Measurements from ENCODE around the gene LRTM2.

LRTM2 gene

DNA sequence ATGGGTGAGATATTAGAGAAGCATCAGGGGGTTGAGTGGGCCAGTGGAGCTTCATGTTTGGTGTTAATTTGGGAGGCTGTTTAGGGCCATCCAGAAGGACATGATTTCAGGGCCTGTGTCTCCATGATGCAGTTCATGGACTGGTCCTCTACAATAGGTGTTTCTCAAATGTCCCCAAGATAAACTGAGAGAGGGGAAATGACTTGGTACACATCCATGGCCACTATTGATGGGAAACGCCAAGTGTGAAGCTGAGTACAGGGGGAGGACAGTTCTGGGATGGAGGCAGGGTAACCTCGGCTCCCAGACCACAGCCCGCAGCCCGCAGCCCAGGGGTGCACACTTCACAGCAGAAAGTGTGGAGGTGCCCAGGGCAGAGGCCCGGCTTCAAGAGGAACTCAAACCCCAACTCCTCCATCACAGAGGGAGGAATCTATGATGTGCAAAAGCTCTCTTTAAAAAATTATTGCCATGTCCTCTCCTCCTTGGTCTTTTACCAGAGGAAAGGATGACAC is 64.8 kb downstream of the LRTM2 start:
- peaks cover 0 to 14% (median 4%) of the 10 kb centered on the region in 5 experiments for H3K9me3 ChIP-seq (ENCODE audit: control extremely low read depth in 1 of 5, control insufficient read depth in 4 of 5, insufficient read depth in 2 of 5, low read depth in 1 of 5, low read length in 4 of 5)
- H3K27ac ChIP-seq (ENCODE audit: insufficient read depth in 1 of 2, low read depth in 1 of 2, low read length in 2 of 2, poor library complexity in 1 of 2, severe bottlenecking in 2 of 2) = no peak overlapping the region
- POLR2A ChIA-PET = no interaction called here
- DNase-seq = no peak
- H3K36me3 ChIP-seq (ENCODE audit: control insufficient read depth in 4 of 4, insufficient read depth in 4 of 4, low read length in 3 of 4) = no peaks in the 10 kb centered on the region
- H3K4me3 ChIP-seq (ENCODE audit: control insufficient read depth in 1 of 7, extremely low read depth in 1 of 7, insufficient read depth in 4 of 7, low read depth in 2 of 7, low read length in 6 of 7) = no peak overlapping the region
- no peaks in the 10 kb centered on the region for H3K27me3 ChIP-seq (replicated peaks in 2 of 5; ENCODE audit: control insufficient read depth in 4 of 5, insufficient read depth in 5 of 5, low read length in 4 of 5)
- WGBS (ENCODE audit: insufficient coverage) = 63% methylated on average over 3 of the region's 5 CpGs
- CTCF ChIA-PET = no interaction called here
- H3K4me1 ChIP-seq (ENCODE audit: control extremely low read depth in 1 of 4, control insufficient read depth in 4 of 4, insufficient read depth in 4 of 4, low read length in 3 of 4) = no peaks in the 10 kb centered on the region

DNA sequence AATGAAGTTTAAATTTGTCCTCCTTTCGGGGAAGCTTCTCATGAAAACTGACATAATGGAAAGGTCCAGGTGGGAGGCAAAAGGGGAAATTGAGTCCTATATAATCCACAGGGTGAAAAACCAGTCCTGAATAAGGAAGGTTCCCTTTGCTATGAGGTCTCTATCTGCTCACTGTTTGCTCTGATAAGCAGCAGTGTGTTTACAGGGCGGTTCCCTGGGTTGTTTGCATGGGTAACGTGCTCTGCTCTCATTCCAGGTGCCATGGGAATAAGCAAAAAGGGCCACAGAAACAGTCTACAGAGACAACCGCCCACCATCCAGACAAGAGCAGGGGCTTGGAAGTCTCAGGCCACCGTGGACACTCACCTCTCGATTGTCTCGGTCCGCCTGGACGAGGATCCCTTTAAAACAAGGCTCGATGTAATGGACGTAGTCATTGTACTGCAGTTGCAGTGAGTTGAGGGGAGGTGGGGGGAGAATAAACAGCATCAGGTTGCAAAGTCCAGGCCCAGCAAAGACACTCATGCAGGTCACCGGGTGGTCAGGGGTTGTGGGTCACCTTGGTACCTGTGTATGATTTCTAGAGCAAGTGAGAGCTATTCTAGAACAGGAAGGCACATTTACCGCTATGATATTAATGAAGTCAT is 65.4 kb downstream of the LRTM2 start:
- ChIA-PET POLR2A (no interaction called here), CTCF (no interaction called here)
- H3K4me3 ChIP-seq (ENCODE audit: control insufficient read depth in 1 of 7, extremely low read depth in 1 of 7, insufficient read depth in 4 of 7, low read depth in 2 of 7, low read length in 6 of 7) = no peak overlapping the region
- no peak overlapping the region for H3K27ac ChIP-seq (ENCODE audit: insufficient read depth in 1 of 2, low read depth in 1 of 2, low read length in 2 of 2, poor library complexity in 1 of 2, severe bottlenecking in 2 of 2)
- WGBS (ENCODE audit: insufficient coverage) = 89% methylated on average over 12 of the region's 13 CpGs
- no peak for DNase-seq
- peaks cover under 1 to 14% (median 4%) of the 10 kb centered on the region in 5 experiments for H3K9me3 ChIP-seq (ENCODE audit: control extremely low read depth in 1 of 5, control insufficient read depth in 4 of 5, insufficient read depth in 2 of 5, low read depth in 1 of 5, low read length in 4 of 5)
- no peaks in the 10 kb centered on the region for H3K27me3 ChIP-seq (replicated peaks in 2 of 5; ENCODE audit: control insufficient read depth in 4 of 5, insufficient read depth in 5 of 5, low read length in 4 of 5)
- H3K36me3 ChIP-seq (ENCODE audit: control insufficient read depth in 4 of 4, insufficient read depth in 4 of 4, low read length in 3 of 4) = no peaks in the 10 kb centered on the region
- H3K4me1 ChIP-seq (ENCODE audit: control extremely low read depth in 1 of 4, control insufficient read depth in 4 of 4, insufficient read depth in 4 of 4, low read length in 3 of 4) = no peaks in the 10 kb centered on the region
